Stimulated activated CD4-positive, alpha-beta T cell treated with anti-CD3 and anti-CD28 coated beads, Interleukin-12 subunit alpha, Interleukin-12 subunit beta, amount 100 ng/mL, for 48 hours (primary cell): ENCODE results near the gene RPS6KL1.

ENCODE experiments used
- DNase-seq, 3 donors: peaks; one replicate each; pipeline ENCODE4 v3.0.0-alpha.2; 2020; ENCODE audit warnings: low read depth in 2 of 3, low spot score in 1 of 3

Gene RPS6KL1, protein sequence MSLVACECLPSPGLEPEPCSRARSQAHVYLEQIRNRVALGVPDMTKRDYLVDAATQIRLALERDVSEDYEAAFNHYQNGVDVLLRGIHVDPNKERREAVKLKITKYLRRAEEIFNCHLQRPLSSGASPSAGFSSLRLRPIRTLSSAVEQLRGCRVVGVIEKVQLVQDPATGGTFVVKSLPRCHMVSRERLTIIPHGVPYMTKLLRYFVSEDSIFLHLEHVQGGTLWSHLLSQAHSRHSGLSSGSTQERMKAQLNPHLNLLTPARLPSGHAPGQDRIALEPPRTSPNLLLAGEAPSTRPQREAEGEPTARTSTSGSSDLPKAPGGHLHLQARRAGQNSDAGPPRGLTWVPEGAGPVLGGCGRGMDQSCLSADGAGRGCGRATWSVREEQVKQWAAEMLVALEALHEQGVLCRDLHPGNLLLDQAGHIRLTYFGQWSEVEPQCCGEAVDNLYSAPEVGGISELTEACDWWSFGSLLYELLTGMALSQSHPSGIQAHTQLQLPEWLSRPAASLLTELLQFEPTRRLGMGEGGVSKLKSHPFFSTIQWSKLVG

GRCh38 chr14:74922752-74923401, at the start of gene RPS6KL1:
Gene RPS6KL1 (minus strand): TSS chr14:74923260. CDS start chr14:74921541, 1,719 bp downstream.
- DNase-seq: peak; percentile 39 to 62 (median 59)

GRCh38 chr14:74968811-74969210, 45.8 kb upstream of the RPS6KL1 start:
- no peak for DNase-seq

- no peak for DNase-seq
Observed at GRCh38 chr14:74965486-74966153, 42.6 kb upstream of the RPS6KL1 start.

- no peak for DNase-seq
Observed at GRCh38 chr14:74964787-74965485, 41.9 kb upstream of the RPS6KL1 start.

DNA sequence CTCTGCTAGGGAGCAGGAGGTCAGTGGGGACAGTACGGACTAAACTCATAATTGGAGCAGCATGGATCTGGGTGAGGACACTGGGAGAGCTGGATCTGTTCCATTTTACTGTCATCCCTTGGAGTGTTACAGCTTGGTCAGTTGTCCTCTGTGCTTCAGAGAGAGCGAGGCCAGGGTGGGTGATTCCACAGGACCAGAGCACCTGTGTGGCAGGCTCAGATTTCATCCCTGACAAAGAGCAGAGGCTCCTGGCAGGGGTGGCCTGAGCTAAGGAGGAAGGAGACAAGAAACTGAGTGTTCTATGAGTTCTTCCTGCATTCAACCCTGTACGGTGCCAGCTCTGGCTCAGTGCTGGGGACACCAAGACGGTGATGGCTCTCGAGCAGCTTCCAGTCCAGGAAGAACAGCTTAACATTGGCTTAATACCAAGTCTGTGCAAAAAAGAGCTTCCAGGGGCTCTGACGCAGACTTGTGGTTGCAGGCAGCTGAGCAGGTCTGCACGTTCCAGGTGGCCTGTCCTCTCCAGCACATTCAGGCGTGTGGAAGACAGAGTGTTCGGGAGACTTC, 40.7 kb upstream of the RPS6KL1 start:
- DNase-seq: no peak

DNA sequence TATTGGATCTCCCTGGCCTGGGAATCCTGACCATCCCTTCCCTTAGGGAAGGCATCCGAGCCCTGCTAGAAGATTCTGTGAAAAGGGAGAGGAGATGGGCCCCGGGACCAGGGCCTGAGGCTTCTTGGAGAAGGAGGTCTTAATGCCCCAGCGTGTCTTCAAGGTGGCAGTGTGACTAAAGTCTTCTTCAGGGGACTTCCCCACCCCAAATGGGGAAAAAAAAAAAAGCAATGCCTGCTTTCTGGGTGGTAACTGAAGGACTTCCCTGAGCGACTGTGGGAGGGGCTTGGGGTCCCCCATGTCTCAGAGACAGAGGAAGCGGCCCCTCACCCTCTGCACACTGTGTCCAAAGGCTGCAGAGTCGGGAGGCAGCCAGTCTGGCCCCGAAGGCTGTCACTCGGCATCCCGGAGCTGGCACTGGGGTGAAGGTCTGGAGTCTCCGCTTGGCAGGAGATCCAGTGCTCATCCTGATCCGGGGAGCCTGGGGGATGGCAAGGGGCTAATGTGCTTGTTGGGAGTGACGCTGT, 40.2 kb upstream of the RPS6KL1 start:
- DNase-seq: no peak

GRCh38 chr14:74962493-74962892, 39.4 kb upstream of the RPS6KL1 start:
- no peak for DNase-seq

GRCh38 chr14:74962046-74962445, 39.0 kb upstream of the RPS6KL1 start:
- DNase-seq: no peak

- no peak for DNase-seq
Observed at GRCh38 chr14:74961238-74961911, 38.3 kb upstream of the RPS6KL1 start.

DNA sequence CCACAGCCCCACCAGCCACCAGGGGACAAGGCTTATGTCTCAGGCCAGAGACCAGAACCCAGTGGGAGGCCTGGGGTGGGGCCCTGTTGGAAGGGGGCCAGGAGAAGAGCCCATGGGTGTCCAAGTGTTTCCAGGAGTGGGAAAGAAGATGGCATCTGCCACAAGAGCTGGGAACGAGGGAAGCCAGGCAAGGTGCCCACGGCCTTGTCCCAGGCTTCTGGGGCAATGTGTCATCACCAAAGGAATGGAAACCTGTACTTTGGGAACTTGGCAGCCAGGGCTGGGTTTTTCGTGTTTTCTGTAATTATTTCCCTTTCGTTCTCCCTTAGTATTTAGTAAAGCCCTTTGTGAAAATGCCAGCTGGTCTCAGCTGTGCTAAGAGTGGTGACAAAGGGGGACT, 37.7 kb upstream of the RPS6KL1 start:
- DNase-seq: no peak

- no peak for DNase-seq
Observed at GRCh38 chr14:74959596-74960180, 36.6 kb upstream of the RPS6KL1 start.

DNA sequence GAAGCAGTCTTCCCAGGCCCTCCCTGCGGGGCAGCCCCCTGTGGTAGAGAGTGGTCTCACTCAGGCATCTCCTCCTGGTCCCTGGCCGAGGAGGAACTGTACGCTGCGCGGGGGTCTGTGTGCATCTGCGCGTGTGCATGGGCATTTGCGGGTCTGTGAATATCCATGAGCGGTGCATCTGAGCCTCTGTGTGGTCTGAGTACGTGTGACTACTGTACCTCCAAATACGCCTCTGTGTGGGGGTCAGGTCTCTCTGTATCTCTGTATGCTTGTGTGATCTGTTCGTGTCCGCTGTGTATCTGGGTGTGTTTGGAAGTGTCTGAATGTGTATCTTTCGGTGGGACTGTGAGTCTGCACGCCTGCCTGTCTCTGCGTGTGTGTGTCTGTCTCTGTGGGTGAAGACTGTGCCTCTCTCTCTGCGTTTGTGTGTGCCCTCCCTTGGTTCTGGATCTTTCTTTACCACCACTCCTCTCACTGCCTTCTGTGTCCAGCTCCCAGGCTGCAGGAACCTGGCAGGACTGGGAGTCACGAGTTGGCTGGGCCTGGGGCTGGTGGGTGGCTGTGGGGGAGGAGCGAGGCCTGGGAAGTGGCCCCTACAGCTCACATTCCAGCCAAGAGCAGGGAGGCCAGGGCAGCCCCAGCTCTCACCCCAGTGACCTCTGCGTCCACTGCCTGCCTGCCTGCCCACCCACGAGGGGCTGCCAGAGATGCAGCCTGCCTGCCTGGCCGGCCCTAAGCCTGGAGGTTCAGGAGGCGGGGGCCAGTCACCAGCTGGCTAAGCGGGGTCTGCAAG, 33.4 kb upstream of the RPS6KL1 start:
- no peak for DNase-seq

DNA sequence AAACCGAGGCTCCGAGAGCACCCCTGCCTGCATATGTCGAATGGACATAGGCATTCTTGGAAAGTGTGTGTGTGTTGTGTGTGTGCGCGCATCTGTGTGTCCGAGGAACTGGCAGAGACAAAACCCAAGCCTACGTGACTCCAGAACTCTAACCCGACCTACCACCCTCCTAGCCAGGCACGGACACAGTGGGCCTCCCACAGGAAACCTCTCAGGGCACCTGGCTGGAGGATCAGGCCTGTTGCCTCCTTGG, 32.9 kb upstream of the RPS6KL1 start:
- no peak for DNase-seq

DNA sequence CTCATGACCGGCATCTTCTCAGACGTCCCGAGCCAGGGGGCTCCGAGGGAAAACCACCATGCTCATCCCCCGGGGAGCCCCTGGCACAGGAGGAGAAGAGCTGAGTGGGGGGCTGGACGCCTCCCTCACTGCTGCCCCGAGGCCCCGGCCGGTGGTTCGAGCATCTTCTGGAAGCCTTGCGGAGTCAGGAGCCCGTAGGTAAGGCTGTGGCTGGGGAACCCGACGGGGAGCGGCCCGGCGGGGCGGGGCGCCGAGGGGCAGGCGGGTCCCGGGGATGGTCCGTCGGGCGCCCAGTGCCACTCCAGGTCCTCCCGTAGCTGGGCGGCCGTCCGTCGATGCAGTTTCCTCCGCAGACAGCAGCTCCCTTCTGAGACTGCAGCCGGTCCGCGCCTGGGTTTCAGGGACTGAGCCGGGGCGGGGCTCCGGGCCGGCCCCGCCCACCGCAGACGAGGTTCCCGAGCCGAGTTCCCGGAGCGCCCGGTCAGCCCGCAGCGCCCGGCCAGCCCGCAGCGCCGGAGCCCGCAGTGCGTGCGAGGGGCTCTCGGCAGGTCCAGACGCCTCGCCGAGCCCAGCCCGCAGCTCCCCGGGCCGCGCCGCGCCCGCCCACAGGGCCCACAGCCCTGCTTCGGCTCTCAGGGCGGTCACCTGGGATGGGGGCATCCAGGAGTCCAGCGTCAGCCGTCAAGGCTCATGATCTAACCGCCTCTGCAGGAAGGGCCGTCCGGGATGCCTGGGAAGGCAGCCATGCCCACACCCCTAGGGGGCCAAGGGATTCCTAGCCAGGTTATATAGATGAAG, 32.4 kb upstream of the RPS6KL1 start, which contains the start of gene PGF:
Gene PGF, minus strand, starts transcription at position 369 of the 798 bp plus-strand sequence. Its CDS starts 355 bp downstream, at position 14.
- DNase-seq: peak in 1 of 3 donors; percentile 17

DNA sequence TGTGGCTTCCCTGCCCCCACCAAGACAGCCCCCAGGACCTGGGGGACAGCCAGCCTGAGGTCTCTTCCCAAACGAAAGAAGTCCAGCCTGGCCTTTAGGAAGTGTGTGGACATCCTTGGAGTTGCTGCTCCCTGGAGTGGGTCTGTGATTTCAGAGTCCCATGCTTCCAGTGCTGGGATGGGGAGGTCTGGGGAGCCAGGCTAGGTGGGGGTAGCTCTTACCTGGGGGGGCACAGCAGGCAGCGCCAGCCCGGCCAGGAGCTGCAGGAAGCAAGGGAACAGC, 31.8 kb upstream of the RPS6KL1 start:
- DNase-seq: no peak

DNA sequence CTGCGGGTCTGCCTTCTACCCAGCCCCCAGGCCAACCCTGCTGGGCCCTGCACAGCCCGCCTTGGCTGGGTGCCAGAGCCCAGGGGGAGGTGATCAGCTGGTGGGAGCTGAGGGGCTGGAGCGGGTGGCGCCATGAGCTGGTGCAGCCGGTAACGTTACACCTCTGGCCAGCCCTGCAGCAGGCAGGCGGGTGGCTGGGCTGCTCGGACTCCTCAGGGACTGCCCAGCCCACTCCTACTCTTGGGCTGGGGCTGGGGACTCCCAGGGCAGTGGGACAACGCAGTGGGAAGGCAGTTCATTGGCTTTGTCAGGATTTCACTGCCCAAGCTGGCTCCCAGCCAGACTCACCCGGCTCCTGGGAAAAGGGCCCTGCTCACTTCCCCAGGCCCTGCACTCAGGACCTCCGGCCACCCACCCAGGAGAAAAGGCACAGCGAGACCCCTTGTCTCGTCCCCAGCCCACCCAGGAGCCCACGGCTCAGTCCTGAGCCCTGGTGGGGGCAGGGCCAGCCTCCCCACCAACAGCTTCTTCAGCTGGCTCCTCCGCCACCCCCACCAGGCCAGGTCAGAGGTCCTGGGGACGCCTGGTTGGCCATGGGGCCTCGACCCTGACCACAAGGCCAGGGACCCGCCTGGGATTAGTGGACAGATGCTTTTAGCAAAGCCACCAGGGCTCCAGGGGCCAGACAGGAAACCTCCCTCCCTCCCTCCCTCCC, 31.3 kb upstream of the RPS6KL1 start:
- no peak for DNase-seq

- DNase-seq: no peak
Observed at GRCh38 chr14:74953686-74954085, 30.6 kb upstream of the RPS6KL1 start.
